CD1c-positive myeloid dendritic cell (primary cell): ENCODE data around the gene DIP2C.
"Not testable (repeated sequence)": the region's sequence is repeated elsewhere in the genome, so short reads cannot be mapped to it uniquely, and the experiment has no call there.

Experiments used
- DNase-seq: peaks from one replicate; pipeline ENCODE4 v3.0.0-alpha.2; 2016; ENCODE audit errors: extremely low spot score

The DIP2C gene

DNA sequence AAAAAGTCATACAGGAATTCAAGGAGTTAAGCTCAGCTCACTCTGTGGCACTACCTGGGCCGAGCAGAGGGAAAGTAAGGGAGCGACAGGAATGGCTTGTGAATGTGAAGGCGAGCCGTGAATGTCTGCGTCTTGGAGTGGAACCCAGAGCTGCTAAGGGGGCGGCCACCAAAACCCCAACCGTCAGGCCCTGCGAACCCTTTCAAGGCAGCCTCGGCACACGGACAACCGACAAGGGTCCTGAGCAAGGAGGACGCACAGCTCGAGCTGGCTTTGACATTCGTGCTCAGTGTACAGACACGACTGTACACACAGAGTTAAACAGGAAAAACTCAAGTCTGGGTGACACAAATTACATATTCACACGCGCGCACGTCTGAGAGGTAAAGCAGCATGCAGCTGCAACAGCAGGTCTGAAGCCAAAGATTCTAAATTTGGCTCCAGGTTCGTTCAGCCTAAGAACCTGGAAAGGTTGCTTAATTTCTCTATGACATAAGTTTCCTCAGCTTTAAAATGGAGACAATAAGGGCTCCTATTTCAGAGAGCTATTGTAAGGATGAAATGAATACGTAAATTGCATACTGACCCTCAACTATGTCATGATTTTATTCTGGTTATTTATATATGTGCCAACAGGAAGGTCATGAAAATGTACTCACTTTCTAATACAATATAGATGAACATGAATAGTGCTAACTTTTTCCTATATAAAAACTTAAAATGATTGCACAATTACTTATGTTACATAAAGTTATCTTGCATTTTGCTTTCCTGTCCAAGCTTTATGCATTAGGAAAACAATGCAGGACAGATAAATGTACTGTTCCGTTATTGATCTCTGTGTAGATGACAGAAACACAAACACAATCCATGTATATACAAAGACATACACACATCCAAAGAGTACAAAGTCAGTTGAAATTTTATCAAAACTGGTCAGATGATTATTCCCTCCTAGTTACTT, 361.3 kb downstream of the DIP2C start:
- DNase-seq = no peak

DNA sequence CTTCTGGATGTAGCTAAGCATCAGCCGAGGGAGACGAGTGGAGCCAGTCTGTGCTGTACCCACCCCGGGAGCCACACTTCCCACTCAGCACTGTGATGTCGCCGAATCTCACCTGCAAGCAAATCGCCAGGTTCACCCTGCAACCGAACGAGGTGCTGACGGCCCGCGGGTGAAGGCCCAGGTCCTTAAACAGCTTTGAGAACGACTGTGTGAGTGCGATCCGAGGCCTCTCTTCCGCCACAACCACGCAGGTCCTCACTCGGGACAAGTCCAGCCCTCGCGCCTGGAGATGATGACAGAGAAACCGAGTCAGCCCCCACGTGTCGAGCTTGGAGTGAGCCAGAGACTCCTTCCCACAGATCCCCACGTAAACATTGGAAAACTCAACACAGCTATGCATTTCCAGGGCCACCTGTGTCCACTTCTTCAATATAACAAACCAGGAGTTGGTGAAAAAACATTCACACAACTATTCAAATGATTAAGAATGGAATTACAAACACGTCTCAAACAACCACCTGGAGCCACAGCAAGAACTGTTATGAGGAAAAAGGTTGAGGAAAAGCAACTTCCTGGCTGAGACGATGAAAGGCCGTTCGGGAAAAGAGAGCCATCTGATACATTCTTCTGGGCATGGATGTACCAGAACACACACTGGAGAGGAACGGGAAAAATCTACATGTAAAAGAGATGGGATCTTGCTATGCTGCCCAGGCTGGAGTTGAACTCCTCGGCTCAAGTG, 362.4 kb downstream of the DIP2C start:
- no peak for DNase-seq

DNA sequence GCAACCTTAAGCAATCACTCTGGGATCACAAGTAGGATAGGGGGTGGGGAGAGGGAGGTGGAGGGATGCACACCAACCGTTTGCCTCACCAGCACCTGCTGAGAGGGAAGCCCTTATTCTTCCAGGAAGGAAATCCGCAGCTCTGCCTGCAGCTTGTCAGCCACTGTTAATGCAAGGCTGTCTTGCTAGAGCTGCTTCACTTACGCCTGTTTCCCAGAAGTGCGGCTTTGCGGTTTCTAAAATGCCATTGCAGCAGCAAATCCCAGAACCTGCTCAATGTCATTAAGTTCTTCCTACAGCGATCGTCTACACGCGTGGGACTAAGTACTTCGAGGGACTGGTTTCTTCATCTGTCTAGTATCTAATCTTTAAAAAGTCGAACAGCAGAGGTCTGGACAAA, 363.1 kb downstream of the DIP2C start:
- DNase-seq = no peak

DNA sequence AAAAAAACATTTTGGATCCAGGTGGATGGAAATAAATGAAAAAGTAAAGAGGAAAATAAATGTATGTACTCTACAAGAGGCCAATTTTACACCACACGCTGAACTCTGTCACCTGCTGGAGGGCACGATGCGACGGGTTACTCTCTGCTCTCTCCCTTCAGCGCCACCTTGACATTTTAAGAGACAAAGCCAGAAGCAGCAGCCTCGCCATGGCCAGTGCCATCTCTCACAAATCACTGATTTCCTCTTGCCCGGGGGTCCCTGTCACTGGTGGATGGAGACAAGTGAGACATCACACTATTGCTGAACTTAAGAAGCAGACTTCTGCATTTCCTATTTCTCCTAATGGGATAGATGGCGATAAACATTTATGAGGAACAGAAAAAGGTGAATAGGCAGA, 364.2 kb downstream of the DIP2C start:
- DNase-seq = no peak

DNA sequence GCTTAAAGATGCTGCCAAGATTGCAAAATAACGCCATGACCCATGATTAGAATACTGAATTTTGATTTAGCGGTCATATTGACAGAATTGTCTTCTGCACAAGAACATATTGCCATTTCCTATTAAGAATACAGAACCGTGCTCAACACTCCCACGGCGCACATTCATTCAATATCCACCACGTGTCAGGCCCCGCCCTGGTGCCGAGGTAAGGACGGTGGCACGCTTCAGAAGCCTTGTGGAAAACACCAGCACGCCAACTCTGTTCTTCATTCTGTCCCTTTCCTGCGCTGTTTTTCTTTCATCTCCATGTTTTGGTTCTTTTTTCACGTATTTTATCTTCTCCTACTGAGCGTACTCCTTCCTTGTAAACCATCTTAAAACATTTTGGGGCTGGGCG, 364.9 kb downstream of the DIP2C start:
- no peak for DNase-seq

DNA sequence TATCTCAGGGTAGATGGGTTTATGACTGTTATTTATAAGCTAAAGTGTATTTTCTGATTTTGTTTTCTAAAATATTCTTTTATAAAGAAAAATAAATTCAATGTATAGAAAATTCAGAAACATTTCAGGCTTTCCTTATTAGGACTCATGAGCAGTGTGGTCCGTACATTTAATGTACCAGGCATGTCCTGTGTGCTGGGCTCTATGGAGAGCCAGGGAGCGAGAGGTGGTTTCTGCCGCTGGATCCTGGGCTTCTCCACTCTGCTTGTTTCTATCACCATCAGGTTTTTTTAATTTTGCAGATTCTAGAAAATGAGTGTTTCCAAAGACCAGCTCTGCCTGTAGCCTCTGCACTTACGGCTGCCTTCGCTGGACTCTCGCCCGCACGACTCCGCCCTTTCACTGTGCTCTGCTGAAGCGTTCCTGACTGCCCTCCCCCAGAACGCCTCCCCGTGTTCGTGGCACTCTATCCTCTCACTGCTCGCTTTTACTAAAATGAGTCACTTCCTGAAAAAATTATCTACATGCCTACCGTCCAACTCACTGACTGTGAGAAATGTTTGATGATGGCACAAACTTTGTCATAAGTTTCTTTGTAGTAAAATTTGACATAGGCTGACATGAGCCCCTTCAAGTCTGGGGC, 365.7 kb downstream of the DIP2C start:
- DNase-seq = peak; percentile 53

DNA sequence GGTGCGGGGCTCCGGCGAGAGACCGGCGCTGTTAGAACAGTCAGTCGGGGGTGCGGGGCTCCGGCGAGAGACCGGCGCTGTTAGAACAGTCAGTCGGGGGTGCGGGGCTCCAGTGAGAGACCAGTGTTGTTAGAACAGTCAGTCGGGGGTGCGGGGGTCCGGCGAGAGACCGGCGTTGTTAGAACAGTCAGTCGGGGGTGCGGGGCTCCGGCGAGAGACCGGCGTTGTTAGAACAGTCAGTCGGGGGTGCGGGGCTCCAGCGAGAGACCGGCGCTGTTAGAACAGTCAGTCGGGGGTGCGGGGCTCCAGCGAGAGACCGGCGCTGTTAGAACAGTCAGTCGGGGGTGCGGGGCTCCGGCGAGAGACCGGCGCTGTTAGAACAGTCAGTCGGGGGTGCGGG, 366.4 kb downstream of the DIP2C start:
- DNase-seq = not testable (repeated sequence)

DNA sequence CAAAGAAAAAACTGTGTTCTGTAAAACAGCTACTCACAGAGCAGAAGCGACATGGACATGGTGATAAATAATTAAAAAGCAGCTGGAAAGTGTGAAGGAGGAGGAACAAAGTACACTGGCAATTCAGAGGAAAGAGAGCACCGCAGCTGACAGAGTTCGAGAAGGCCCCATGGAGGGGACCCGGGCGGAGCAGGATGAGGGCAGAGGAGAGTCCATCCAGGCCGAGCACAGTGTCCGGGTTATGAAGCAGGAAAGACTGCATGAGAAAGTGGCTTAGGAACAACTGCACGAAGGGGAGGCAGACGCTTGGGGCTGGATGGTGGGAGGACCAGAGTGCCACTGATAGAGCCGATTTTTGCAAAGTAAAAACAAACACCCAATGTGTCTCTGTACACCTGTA, 368.7 kb downstream of the DIP2C start:
- DNase-seq = no peak

DNA sequence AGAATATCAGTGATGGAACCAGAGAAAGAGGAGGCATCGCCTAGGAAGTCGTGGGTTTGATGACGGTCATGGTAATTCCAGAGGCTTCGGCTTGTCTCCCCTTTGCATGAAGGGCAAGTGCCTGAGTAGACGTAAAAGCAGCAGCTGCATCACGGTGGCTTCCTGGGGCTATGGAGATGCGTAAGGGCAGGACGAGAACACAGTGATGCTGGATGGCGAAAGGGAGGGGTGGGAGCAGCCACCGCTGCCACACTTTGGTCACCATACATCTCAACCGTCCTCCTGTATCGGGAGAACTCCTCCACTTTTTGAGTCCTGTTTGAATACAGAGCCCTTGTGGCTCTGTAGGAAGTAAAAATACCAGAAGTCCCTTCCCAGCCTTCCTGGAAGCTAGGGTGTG, 371.5 kb downstream of the DIP2C start:
- no peak for DNase-seq

DNA sequence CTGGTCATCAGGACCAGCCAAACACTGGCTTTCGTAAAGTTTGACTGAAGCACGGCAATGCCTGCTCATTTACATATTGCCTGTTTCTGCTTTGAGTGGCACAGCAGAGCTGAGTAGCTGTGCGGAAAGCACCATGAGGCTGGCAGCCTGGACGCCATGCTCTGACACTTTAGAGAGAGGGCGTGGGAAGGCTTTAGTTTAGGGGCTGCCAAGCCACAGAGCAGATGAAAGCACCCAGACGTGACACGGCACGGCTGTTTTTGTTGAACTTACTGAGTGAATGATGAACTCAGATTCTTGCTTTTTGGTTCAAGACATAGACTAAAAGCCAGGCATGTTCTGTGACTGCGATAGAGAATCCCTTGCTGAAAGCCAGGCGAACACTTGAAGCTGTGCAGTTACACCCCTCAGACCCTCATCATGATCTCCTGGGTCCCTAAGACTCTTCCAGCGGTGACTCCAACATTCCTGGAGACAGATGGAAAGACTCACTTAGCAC, 372.1 kb downstream of the DIP2C start:
- DNase-seq = no peak

DNA sequence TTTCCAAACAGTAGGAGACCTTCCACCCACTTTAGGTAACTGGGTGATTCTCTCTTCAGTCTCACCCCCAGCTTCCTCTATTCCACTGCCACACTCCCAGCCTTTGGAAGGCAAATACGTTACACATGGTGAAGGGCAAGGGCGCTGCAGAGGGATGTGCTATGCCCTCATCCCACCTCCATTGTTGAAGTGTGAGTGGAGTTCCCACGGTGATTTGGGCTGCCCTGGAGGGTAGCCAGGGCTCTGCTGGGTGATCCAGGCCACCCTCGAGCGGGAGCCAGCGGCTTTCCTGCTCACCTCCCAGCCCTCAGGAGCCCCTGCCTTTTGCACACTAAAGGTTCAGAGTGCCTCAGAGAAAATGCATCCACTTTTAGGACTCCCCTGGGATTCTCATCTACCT, 373.1 kb downstream of the DIP2C start:
- no peak for DNase-seq

DNA sequence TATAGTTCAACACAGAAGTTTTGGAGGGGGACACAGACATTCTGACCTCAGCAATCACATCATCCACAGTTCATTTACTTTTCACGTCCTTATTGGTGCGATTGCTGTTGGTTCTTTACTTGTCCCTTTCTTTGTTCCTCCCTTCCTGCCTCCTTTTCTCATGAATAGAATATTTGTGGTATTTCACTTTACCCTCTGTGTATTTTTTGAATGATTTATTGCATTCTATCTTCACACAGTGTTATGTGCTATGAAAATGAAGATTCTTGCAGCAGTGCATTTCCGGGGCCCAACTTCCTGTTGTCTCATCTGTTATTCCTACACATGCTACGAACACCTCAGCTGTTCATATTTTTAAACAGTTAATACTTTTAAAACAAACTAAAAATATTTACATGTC, 374.6 kb downstream of the DIP2C start:
- DNase-seq = no peak

DNA sequence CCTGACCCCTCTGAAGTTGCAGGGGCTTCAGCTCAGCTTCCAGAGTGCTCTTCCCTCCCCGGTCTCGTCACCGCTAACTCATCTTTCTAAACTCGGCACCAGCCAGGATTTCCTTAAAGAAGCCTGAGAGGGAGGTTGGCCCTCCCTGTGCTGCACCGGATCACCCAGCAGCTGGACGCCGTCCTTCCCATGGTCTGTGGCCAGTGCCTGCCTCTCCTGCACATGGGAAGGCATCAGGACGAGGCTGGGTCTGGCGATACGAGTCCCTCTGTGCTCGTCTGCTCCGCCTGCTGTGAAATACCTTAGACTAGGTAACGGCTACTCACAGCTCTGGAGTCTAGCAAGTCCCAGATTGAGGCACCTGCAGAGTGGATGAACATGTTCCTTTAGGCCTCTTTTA, 375.1 kb downstream of the DIP2C start:
- no peak for DNase-seq

DNA sequence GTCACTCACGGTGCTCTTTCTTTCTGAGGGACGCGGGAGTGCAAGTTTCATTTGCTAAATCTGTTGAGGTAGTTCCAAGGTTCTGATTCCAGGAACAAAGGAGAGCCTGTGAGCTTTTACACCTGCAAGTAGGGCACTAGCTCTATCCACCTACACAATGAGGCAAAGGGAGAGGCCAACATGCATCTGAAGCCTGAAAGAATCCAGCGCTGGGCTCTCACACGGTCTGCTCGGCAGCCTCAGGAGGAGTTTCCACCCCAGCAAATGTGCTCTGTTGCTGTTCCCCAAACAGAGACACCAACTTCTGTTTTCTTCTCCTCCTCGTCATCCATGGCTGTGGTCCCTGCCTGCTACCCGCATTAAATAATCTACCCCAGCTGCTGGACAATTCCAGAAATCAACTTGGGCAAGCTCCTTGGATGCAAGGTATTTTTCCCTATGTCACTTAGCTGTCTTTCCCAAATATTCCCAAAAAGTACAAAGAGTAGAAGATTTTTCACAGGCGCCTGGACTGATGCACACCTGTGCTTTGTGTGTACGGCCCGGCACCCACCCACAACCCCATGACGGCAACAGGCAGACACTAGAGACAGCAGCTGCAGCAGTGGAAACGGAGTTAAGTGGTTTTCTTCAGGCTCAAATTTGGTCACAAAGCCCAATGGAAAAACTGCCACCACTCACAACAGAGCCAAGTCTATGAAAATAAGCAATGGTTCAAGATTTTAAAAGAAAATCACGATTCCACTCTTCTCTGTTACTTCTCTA, 377.4 kb downstream of the DIP2C start:
- no peak for DNase-seq

DNA sequence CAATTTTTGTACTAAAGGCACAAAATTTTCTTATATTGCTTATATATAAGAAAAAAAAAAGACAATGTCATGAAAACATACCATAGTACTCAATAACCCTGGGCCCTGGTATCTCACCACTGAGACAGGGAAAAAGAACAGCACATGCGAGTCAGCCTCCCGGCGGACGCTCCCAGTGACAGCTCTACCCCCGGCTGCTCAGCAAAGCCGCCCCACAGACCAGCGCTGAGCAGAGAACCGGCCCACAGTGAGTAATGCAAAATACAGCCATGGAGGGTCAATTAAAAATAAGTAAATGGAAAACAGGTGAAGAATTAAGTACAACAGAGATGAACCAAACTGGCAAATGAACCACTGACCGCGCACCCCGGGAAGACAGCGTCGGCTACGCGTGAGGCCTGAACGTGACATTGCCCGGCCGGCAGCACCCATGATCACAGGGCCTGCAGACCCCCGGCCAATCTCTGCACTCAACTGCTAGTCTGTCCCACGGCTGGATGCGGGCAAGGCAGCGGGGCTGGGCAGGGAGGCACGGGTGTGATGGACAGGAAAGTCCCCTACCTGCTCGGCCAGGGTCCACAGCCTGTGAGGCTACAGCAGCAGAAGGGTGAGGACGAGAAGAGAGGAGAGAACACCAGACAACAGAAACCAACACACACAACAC, 378.4 kb downstream of the DIP2C start:
- DNase-seq = no peak

DNA sequence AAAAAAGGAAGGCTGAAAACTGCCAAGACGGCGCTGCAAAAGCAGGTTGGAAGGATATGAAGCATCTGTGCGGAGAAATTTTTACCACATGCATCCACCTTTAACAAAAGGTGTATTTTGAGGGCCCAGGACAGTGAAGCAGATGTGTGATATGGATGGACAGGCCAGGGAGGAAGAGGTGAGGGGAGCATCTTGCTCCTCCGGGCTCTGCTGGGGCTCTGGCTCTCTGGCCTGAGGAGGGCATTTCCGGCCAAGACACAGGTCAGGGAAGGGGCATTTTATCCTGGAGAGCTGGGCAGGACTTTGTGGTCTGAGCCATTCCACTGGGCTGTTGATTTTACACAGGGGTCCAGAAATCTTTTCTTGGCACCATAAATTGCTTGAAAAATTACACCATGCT, 379.1 kb downstream of the DIP2C start:
- no peak for DNase-seq

DNA sequence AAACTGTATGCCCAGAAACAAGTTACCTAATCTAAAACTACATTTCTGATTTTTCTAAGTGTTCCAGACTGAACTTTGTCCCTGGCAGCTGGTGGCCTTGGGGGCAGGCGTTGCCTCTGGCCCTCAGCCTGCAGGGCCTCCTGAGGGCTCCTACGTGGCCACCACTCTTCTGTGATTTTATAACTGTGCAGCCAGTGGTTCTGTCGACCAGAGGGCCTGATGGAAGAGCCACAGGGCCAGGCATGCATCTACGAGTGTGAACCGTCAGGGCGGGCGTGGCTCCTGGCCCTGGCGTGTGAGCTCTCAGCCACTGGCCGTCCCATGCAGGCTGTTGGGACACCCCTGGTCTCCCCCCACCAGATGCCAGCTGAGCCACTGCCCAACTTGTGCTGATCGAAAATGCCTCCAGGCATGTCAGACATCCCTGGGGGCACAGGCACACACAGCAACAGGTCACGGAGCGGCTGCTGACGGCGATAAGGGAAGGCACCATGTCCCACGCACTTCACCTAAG, 380.8 kb downstream of the DIP2C start:
- no peak for DNase-seq

DNA sequence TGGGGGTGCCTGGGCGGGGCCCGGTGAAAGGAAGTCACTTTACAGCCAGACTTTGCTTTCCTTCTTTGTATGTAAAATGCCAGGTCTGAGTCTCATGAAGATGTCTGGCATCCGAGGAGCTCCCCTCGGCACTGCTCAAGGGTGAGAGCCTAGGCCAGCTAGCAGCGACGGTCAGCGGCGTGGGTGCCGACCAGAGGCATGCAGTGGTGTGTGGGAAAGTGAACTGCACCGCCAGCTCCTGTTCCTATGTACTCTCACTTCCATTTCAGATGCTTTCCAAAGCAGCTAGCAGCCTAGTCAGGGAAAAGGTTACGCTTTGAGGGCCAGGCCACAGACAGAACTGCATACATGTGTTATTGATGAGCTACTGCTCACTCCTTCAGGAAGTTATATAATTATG, 381.4 kb downstream of the DIP2C start:
- DNase-seq = no peak

DNA sequence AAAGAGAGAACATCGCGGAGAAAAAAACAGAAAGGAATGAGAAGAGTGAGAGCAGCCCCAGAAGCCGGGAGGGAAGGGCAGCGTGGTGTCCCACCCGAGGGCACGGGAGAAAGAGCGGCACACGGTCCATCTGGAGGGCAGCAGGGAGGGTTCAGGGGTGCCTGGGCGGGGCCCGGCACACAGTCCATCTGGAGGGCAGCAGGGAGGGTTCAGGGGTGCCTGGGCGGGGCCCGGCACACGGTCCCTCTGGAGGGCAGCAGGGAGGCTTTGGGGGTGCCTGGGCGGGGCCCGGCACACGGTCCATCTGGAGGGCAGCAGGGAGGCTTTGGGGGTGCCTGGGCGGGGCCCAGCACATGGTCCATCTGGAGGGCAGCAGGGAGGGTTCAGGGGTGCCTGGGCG, 381.8 kb downstream of the DIP2C start:
- no peak for DNase-seq

DNA sequence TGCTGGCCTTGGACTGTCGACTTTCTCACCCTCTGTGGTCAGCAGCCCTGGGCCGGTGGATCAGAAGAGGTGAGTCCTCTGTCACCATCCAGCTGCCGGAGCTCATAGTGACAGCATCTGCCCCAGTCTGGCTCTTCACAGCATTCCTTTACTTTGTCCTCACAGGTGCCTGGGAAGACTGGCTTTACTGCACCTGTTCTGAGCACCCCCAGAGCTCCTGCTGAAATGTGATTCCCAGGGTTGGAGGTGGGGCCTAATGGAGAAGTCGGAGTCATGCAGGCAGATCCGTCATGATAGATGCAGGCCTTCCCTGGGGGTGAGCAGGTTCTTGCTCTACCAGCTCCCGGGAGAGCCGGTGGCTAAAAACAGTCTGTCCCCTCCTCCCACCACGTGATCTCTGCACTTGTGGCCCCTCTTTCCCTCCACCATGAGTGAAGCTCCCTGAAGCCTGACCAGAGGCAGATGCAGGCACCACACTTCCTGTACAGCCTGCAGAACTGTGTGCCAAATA, 382.7 kb downstream of the DIP2C start:
- no peak for DNase-seq
